ENCODE measurements around the gene ZNF555.

Gene ZNF555

GRCh38 chr19:2808129-2808941 lies 32.9 kb upstream of the ZNF555 start:
- Histone ChIP-seq H3K4me3 (ENCODE audit: low read length) (no peak overlapping the region), H3K4me1 (ENCODE audit: control insufficient read depth, insufficient read depth, low read length) (no peaks in the 10 kb centered on the region), H3K36me3 (ENCODE audit: insufficient read depth, low read length) (peaks cover 53% of the 10 kb centered on the region), H3K27me3 (ENCODE audit: control insufficient read depth, insufficient read depth, low read length) (no peaks in the 10 kb centered on the region), H3K4me2 (ENCODE audit: low read length) (no peak overlapping the region), H3K9me3 (replicated peaks; ENCODE audit: low read length) (no peaks in the 10 kb centered on the region), H3K9ac (ENCODE audit: low read depth, low read length) (no peak overlapping the region)

GRCh38 chr19:2809387-2810140 lies 31.7 kb upstream of the ZNF555 start:
- Histone ChIP-seq H3K9ac (ENCODE audit: low read depth, low read length) (no peak overlapping the region), H3K27me3 (ENCODE audit: control insufficient read depth, insufficient read depth, low read length) (no peaks in the 10 kb centered on the region), H3K9me3 (replicated peaks; ENCODE audit: low read length) (no peaks in the 10 kb centered on the region), H3K4me1 (ENCODE audit: control insufficient read depth, insufficient read depth, low read length) (no peaks in the 10 kb centered on the region), H3K4me3 (ENCODE audit: low read length) (no peak overlapping the region), H3K4me2 (ENCODE audit: low read length) (no peak overlapping the region), H3K36me3 (ENCODE audit: insufficient read depth, low read length) (peaks cover 47% of the 10 kb centered on the region)

- Histone ChIP-seq H3K9ac (ENCODE audit: low read depth, low read length) (no peak overlapping the region), H3K9me3 (replicated peaks; ENCODE audit: low read length) (no peaks in the 10 kb centered on the region), H3K4me3 (ENCODE audit: low read length) (no peak overlapping the region), H3K27me3 (ENCODE audit: control insufficient read depth, insufficient read depth, low read length) (no peaks in the 10 kb centered on the region), H3K4me2 (ENCODE audit: low read length) (no peak overlapping the region), H3K4me1 (ENCODE audit: control insufficient read depth, insufficient read depth, low read length) (no peaks in the 10 kb centered on the region), H3K36me3 (ENCODE audit: insufficient read depth, low read length) (peaks cover 47% of the 10 kb centered on the region)
Measured at GRCh38 chr19:2810141-2811091, 30.9 kb upstream of the ZNF555 start.

- no peaks in the 10 kb centered on the region for H3K9me3 ChIP-seq (replicated peaks; ENCODE audit: low read length)
- H3K4me3 ChIP-seq (ENCODE audit: low read length), result no peak overlapping the region
- no peaks in the 10 kb centered on the region for H3K4me1 ChIP-seq (ENCODE audit: control insufficient read depth, insufficient read depth, low read length)
- H3K36me3 ChIP-seq (ENCODE audit: insufficient read depth, low read length), result peaks cover 42% of the 10 kb centered on the region
- no peak overlapping the region for H3K9ac ChIP-seq (ENCODE audit: low read depth, low read length)
- no peak overlapping the region for H3K4me2 ChIP-seq (ENCODE audit: low read length)
- H3K27me3 ChIP-seq (ENCODE audit: control insufficient read depth, insufficient read depth, low read length), result no peaks in the 10 kb centered on the region
Measured at GRCh38 chr19:2811221-2811722, 30.0 kb upstream of the ZNF555 start.

- Histone ChIP-seq H3K27me3 (ENCODE audit: control insufficient read depth, insufficient read depth, low read length) (no peaks in the 10 kb centered on the region), H3K4me3 (ENCODE audit: low read length) (no peak overlapping the region), H3K4me1 (ENCODE audit: control insufficient read depth, insufficient read depth, low read length) (no peaks in the 10 kb centered on the region), H3K36me3 (ENCODE audit: insufficient read depth, low read length) (peaks cover 36% of the 10 kb centered on the region), H3K9ac (ENCODE audit: low read depth, low read length) (no peak overlapping the region), H3K9me3 (replicated peaks; ENCODE audit: low read length) (no peaks in the 10 kb centered on the region), H3K4me2 (ENCODE audit: low read length) (no peak overlapping the region)
Measured at GRCh38 chr19:2811735-2812413, 29.4 kb upstream of the ZNF555 start.

GRCh38 chr19:2812414-2813234 lies 28.7 kb upstream of the ZNF555 start:
- H3K9ac ChIP-seq (ENCODE audit: low read depth, low read length), result no peak overlapping the region
- no peak overlapping the region for H3K4me3 ChIP-seq (ENCODE audit: low read length)

GRCh38 chr19:2813235-2814160 lies 27.8 kb upstream of the ZNF555 start:
- Histone ChIP-seq H3K36me3 (ENCODE audit: insufficient read depth, low read length) (peaks cover 33% of the 10 kb centered on the region), H3K4me3 (ENCODE audit: low read length) (no peak overlapping the region), H3K9me3 (replicated peaks; ENCODE audit: low read length) (no peaks in the 10 kb centered on the region), H3K27me3 (ENCODE audit: control insufficient read depth, insufficient read depth, low read length) (no peaks in the 10 kb centered on the region), H3K9ac (ENCODE audit: low read depth, low read length) (no peak overlapping the region), H3K4me1 (ENCODE audit: control insufficient read depth, insufficient read depth, low read length) (no peaks in the 10 kb centered on the region), H3K4me2 (ENCODE audit: low read length) (no peak overlapping the region)

More at GRCh38 chr19:2812414-2813234, 28.7 kb upstream of the ZNF555 start:
- Histone ChIP-seq H3K9me3 (replicated peaks; ENCODE audit: low read length) (no peaks in the 10 kb centered on the region), H3K36me3 (ENCODE audit: insufficient read depth, low read length) (peaks cover 35% of the 10 kb centered on the region), H3K4me1 (ENCODE audit: control insufficient read depth, insufficient read depth, low read length) (no peaks in the 10 kb centered on the region), H3K4me2 (ENCODE audit: low read length) (no peak overlapping the region), H3K27me3 (ENCODE audit: control insufficient read depth, insufficient read depth, low read length) (no peaks in the 10 kb centered on the region)

- Histone ChIP-seq H3K9me3 (replicated peaks; ENCODE audit: low read length) (no peaks in the 10 kb centered on the region), H3K4me1 (ENCODE audit: control insufficient read depth, insufficient read depth, low read length) (no peaks in the 10 kb centered on the region), H3K4me2 (ENCODE audit: low read length) (no peak overlapping the region), H3K36me3 (ENCODE audit: insufficient read depth, low read length) (peaks cover 25% of the 10 kb centered on the region), H3K4me3 (ENCODE audit: low read length) (no peak overlapping the region), H3K9ac (ENCODE audit: low read depth, low read length) (no peak overlapping the region), H3K27me3 (ENCODE audit: control insufficient read depth, insufficient read depth, low read length) (no peaks in the 10 kb centered on the region)
Measured at GRCh38 chr19:2814426-2814825, 26.8 kb upstream of the ZNF555 start.

- peaks cover 25% of the 10 kb centered on the region for H3K36me3 ChIP-seq (ENCODE audit: insufficient read depth, low read length)
- H3K4me2 ChIP-seq (ENCODE audit: low read length), result no peak overlapping the region
- H3K27me3 ChIP-seq (ENCODE audit: control insufficient read depth, insufficient read depth, low read length), result no peaks in the 10 kb centered on the region
- no peaks in the 10 kb centered on the region for H3K9me3 ChIP-seq (replicated peaks; ENCODE audit: low read length)
- no peaks in the 10 kb centered on the region for H3K4me1 ChIP-seq (ENCODE audit: control insufficient read depth, insufficient read depth, low read length)
- no peak overlapping the region for H3K4me3 ChIP-seq (ENCODE audit: low read length)
- H3K9ac ChIP-seq (ENCODE audit: low read depth, low read length), result no peak overlapping the region
Measured at GRCh38 chr19:2815191-2815614, 26.1 kb upstream of the ZNF555 start.

Data from skeletal muscle satellite cell (primary cell).